Stimulated activated CD4-positive, alpha-beta T cell treated with anti-CD3 and anti-CD28 coated beads, Interleukin-12 subunit alpha, Interleukin-12 subunit beta, amount 100 ng/mL, for 4 hours (primary cell): ENCODE data around the gene CACNA1E.

Experiments used
- DNase-seq: peaks from one replicate; pipeline ENCODE4 v3.0.0-alpha.2; 2020

Gene CACNA1E

GRCh38 chr1:181483285-181484195 lies at the start of gene CACNA1E:
Gene CACNA1E, plus strand, starts transcription at chr1:181483517. Its CDS starts 228 bp downstream, at chr1:181483745.
- DNase-seq, result no peak

- no peak for DNase-seq
Observed at GRCh38 chr1:181433931-181434330, 49.4 kb upstream of the CACNA1E start.

- DNase-seq, result no peak
Observed at GRCh38 chr1:181438013-181438412, 45.3 kb upstream of the CACNA1E start.

GRCh38 chr1:181440510-181440909 lies 42.8 kb upstream of the CACNA1E start:
- no peak for DNase-seq

- DNase-seq, result no peak
Observed at GRCh38 chr1:181442181-181442525, 41.2 kb upstream of the CACNA1E start.

GRCh38 chr1:181443231-181443853 lies 40.0 kb upstream of the CACNA1E start:
- DNase-seq, result no peak

- no peak for DNase-seq
Observed at GRCh38 chr1:181445436-181445835, 37.9 kb upstream of the CACNA1E start.

GRCh38 chr1:181448461-181448860 lies 34.9 kb upstream of the CACNA1E start:
- no peak for DNase-seq

GRCh38 chr1:181451661-181452230 lies 31.6 kb upstream of the CACNA1E start:
- DNase-seq, result no peak

GRCh38 chr1:181452746-181453145 lies 30.6 kb upstream of the CACNA1E start:
- no peak for DNase-seq

- no peak for DNase-seq
Observed at GRCh38 chr1:181453541-181454201, 29.6 kb upstream of the CACNA1E start.

GRCh38 chr1:181456551-181456950 lies 26.8 kb upstream of the CACNA1E start:
- no peak for DNase-seq

- DNase-seq, result no peak
Observed at GRCh38 chr1:181458419-181458818, 24.9 kb upstream of the CACNA1E start.

GRCh38 chr1:181459067-181459466 lies 24.2 kb upstream of the CACNA1E start:
- DNase-seq, result no peak

- no peak for DNase-seq
Observed at GRCh38 chr1:181469829-181470228, 13.5 kb upstream of the CACNA1E start.

- DNase-seq, result no peak
Observed at GRCh38 chr1:181475580-181475979, 7.7 kb upstream of the CACNA1E start.

GRCh38 chr1:181476581-181476980 lies 6.7 kb upstream of the CACNA1E start:
- no peak for DNase-seq

- DNase-seq, result no peak
Observed at GRCh38 chr1:181478306-181478705, 5.0 kb upstream of the CACNA1E start.

- DNase-seq, result no peak
Observed at GRCh38 chr1:181479137-181479745, 4.1 kb upstream of the CACNA1E start.

- no peak for DNase-seq
Observed at GRCh38 chr1:181482001-181482430, 1.3 kb upstream of the CACNA1E start.

- DNase-seq, result peak; percentile 8
Observed at GRCh38 chr1:181482521-181483284, 614 bp upstream of the CACNA1E start.

GRCh38 chr1:181484821-181485220 lies 1.5 kb downstream of the CACNA1E start:
- DNase-seq, result no peak
